ENCODE data around the gene CARD9.
"Not testable (repeated sequence)": the region's sequence is repeated elsewhere in the genome, so short reads cannot be mapped to it uniquely, and the experiment has no call there.

Gene CARD9

DNA sequence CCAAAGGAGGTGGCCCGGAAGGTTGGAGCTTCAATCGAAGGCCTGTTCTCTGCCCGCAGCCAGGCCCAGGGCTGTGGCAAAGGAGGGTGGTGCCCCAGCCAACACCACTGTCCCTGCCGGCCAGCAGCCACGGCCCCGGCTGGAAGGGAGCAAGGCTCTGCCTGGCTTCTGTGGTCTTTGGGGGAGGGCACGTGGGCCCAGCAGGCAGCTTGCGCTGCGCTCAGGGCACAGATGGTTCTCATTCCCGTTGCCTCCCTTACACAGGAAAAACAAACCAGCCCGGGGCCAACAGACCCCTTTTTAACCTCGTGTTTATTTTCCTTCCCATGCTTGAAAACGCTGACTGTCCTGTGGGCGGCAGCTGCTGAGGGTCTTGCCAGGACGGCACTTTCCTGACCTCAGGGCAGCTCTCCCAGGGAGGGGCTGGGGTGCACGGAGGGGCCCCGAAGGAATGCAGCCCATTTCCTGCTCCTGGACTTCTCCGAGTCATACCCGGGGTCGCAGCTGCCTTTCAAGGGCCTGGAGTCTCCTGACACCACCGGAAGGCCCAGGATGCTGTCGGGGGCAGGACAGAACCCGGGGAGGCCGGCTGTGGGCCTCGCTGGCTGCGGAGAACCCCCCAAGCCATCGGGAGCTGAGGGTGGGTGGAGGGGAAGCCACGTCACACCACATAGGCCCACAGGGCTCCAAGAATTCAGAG is 47.3 kb downstream of the CARD9 start:
- DNase-seq (ENCODE audit: extremely low read depth in 1 of 2, low read depth in 1 of 2): no peak

DNA sequence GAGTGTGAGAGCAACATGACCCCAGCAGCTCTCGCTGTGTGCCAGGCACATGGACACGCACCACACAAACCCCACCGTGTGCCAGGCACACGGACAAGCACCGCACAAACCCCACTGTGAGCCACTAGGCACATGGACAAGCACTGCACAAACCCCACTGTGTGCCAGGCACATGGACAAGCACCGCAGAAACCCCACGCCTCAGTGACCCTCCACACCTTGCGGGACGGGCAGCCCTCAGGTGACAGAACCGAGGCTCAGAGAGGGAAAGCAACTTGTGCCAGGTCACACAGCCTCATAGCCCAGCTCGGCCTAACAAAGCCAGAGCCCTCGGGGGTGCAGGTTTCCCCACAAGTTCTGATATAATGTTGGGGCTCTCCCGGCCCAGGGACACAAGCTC is 48.1 kb downstream of the CARD9 start:
- DNase-seq (ENCODE audit: extremely low read depth in 1 of 2, low read depth in 1 of 2): no peak

GRCh38 chr9:136324501-136325300 is 48.8 kb downstream of the CARD9 start:
- DNase-seq (ENCODE audit: extremely low read depth in 1 of 2, low read depth in 1 of 2): no peak

DNA sequence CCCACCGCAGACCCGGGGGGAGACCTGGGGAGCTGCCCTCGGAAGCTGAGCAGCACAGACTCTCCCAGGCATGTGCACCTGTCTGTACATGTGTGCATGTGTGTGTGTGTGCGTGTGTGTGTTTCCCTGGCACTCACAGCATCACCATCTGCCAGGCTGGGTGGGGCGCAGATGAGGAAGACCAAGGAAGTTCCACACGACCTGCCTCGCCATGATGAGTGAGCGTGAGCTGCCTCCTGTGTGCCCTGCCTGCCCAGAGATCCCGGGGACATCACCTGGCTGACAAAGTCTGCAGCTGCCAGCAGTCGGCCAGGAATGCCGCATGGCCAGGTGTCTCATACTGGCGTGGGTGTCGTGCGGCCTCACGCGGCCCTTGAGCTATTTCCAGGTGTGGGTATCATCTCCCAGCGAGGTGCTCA is 50.1 kb downstream of the CARD9 start:
- no peak for DNase-seq (ENCODE audit: extremely low read depth in 1 of 2, low read depth in 1 of 2)

DNA sequence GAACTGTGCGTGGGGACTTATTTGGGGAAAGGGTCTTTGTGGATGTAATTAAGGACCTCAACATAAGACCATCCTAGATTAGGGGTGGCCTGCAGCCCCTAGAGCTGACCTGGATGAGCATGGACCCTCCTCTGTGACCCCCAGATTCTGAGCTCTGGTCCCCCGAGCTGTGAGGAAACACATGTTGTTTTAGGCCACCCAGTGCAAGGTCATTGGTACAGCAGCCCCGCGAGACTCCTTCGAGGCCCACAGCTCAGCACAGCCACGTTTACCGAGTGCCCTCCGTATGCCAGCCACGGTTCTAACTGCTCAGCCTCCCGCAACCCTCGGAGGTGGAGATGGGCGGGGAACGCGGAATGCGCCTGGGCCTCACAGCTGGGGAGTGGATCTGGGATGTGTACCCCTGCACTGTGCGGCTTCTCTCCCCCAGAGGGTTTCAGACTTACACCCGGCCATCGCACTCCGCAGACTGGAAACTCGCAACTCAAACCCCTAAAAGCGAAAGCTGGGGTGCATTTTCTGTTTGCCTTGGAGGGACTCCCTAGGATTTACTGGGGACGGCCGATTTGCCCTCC is 50.6 kb downstream of the CARD9 start:
- no peak for DNase-seq (ENCODE audit: extremely low read depth in 1 of 2, low read depth in 1 of 2)

DNA sequence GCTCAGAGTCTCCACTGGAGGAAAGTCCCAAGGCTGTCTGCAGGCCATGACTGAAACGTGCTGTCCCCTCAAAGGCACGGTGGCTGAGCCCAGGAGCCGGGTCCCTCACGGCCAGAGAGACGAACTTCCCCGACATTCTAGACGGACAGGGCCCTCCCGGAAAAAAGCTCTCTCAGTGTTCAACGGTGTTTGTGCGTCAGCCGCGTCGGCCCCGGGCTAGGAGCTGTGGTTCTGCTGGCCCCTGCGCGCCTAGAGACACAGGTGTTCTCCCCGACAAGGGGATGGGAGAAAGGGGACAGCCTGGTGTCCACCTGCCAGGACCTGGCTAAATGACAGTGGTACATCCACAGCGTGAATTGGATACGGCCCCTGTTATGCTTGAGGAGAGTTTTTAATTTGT is 51.9 kb downstream of the CARD9 start:
- no peak for DNase-seq (ENCODE audit: extremely low read depth in 1 of 2, low read depth in 1 of 2)

DNA sequence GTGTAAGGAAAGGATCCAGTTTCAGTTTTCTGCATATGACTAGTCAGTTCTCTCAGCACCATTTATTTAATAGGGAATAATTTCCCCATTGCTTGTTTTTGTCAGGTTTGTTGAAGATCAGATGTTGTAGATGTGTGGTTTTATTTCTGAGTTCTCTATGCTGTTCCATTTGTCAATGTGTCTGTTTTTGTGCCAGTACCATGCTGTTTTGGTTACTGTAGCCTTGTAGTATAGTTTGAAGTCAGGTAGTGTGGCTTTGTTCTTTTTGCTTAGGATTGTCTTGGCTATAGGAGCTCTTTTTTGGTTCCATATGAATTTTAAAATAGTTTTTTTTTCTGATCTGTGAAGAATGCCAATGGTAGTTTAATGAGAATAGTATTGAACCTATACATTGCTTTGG is 52.5 kb downstream of the CARD9 start:
- not testable (repeated sequence) for DNase-seq (ENCODE audit: extremely low read depth in 1 of 2, low read depth in 1 of 2)

- DNase-seq (ENCODE audit: extremely low read depth in 1 of 2, low read depth in 1 of 2): not testable (repeated sequence)
Measured at GRCh38 chr9:136319955-136320354, 53.5 kb downstream of the CARD9 start.

- DNase-seq (ENCODE audit: extremely low read depth in 1 of 2, low read depth in 1 of 2): not testable (repeated sequence)
Measured at GRCh38 chr9:136319244-136319643, 54.2 kb downstream of the CARD9 start.

GRCh38 chr9:136318776-136319241 is 54.7 kb downstream of the CARD9 start:
- DNase-seq (ENCODE audit: extremely low read depth in 1 of 2, low read depth in 1 of 2): no peak

DNA sequence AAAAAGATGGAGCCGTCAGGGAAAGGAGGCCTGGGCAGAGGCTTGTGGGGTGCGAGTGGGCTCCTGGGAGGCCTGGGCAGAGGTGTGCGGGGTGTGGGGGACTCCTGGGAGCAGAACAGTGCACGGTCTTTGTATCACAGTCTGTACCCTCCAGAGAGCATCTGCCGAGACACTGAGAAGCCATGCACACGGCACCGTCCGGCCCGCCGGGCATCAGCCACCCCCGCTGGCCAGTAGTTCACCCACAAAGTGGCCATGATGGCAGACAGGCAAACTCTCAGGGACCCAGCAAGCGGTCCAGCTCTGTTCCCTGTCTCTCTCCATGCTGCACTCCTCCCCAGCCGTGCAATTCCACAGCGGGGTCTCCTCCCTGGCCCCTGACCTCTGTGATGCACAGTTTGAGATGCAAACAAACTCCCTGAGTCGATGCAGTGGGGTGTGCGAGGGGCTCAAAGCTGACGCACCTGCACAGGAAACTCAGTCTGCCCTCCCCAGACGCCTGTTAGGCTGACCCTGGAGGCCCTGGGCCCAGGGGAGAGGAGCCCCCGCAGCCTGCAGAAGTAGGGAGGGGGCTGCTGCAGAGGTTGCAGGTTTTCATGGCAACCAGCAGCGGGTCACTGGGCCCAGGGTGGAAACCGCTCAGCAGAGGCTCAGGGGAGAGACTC is 55.2 kb downstream of the CARD9 start:
- no peak for DNase-seq (ENCODE audit: extremely low read depth in 1 of 2, low read depth in 1 of 2)

- DNase-seq (ENCODE audit: extremely low read depth in 1 of 2, low read depth in 1 of 2): no peak
Measured at GRCh38 chr9:136317695-136318094, 55.8 kb downstream of the CARD9 start.

GRCh38 chr9:136316896-136317676 is 56.4 kb downstream of the CARD9 start:
- no peak for DNase-seq (ENCODE audit: extremely low read depth in 1 of 2, low read depth in 1 of 2)

- DNase-seq (ENCODE audit: extremely low read depth in 1 of 2, low read depth in 1 of 2): no peak
Measured at GRCh38 chr9:136316271-136316751, 57.2 kb downstream of the CARD9 start.

DNA sequence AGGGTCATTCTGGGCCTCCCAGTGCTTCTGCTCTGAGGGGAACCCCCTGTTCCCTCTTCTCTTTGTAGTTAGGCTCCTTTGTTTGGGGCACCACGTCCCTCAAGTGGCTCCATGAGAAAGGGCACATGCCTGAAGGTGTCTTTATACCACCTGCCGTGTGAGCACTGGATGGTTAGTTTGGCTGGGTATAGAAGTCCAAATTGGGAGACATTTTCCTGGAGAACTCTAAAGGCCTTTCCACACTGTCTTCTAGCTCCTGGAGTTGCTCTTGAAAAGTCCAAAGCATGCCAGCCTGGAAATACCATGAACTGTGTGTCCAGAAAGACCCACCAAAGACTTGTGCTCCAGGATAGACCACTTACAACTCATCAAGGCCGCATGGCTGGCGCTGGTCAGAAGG is 58.5 kb downstream of the CARD9 start:
- DNase-seq (ENCODE audit: extremely low read depth in 1 of 2, low read depth in 1 of 2): no peak

DNA sequence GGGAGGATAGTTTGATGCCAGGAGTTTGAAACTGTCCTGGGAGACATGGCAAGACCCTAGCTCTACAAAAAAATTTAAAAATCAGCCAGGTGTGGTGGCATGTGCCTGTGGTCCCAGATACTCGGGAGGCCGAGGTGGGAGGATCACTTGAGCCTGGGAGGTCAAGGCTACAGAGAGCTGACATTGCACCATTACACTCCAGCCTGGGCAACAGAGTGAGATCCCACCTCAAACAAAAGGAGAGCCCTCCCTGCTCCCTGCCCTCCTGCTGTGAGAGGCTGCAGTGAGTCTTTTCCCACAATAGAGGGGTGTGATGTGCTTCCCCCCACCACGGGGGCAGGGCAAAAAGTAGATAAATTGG is 59.4 kb downstream of the CARD9 start:
- DNase-seq (ENCODE audit: extremely low read depth in 1 of 2, low read depth in 1 of 2): no peak
